ENCODE data around the gene PLEKHG7. TPM values are rescaled to one million over a fixed set of nuclear protein-coding genes. Genes with fewer than 3 reads are reported as not detected.

PLEKHG7 gene
- total and polyA plus RNA-seq, 2 experiments from 2014 or later = not detected

- no peaks in the 10 kb centered on the region for H4K20me1 ChIP-seq (replicated peaks; ENCODE audit: insufficient read depth)
- no peaks in the 10 kb centered on the region for H3K9me3 Mint-ChIP-seq
- H3K27ac Mint-ChIP-seq = no peak overlapping the region
- no peak overlapping the region for H3K4me3 ChIP-seq
- peak; percentile 5 for DNase-seq (ENCODE audit: low spot score)
- no peak overlapping the region for H3K27ac ChIP-seq (ENCODE audit: low read depth)
- H3K36me3 ChIP-seq (ENCODE audit: insufficient read depth) = no peaks in the 10 kb centered on the region
- H3K79me2 ChIP-seq (replicated peaks; ENCODE audit: insufficient read depth) = no peaks in the 10 kb centered on the region
- H3K27me3 Mint-ChIP-seq (ENCODE audit: insufficient read depth, low read depth, poor library complexity) = no peaks in the 10 kb centered on the region
- no peak overlapping the region for H3K4me3 Mint-ChIP-seq
- H3K36me3 Mint-ChIP-seq (ENCODE audit: low read depth) = no peaks in the 10 kb centered on the region; the same call in 2 of the 3 replicates
- H3F3A ChIP-seq (replicated peaks; ENCODE audit: low read depth) = no peaks in the 10 kb centered on the region
- H3K4me1 Mint-ChIP-seq = peaks cover 15% of the 10 kb centered on the region
- peak; percentile 38; the same call in 2 of the 3 replicates for ATAC-seq
- H3K27me3 ChIP-seq (ENCODE audit: insufficient read depth) = no peaks in the 10 kb centered on the region
- TF ChIP-seq POLR2AphosphoS5 (IDR thresholded peaks at IDR 0.05; ENCODE audit: low read depth) (no peak), ZNF462 (CRISPR knock-in tag; IDR thresholded peaks at IDR 0.05) (no peak), EZH2phosphoT487 (IDR thresholded peaks at IDR 0.05; ENCODE audit: unreplicated experiment) (no peak), ZNF114 (CRISPR knock-in tag; IDR thresholded peaks at IDR 0.05) (no peak), STAT1 (IDR thresholded peaks at IDR 0.05; ENCODE audit: unreplicated experiment) (no peak), CREB1 (CRISPR knock-in tag; IDR thresholded peaks at IDR 0.05; ENCODE audit: low read depth) (no peak), EZH2 (IDR thresholded peaks at IDR 0.05; ENCODE audit: low read depth, unreplicated experiment) (no peak), ZNF331 (CRISPR knock-in tag; IDR thresholded peaks at IDR 0.05; ENCODE audit: low read depth) (no peak), NANOG (IDR thresholded peaks at IDR 0.05; ENCODE audit: borderline replicate concordance) (no peak), JUNB (IDR thresholded peaks at IDR 0.05; ENCODE audit: unreplicated experiment) (no peak)
- TF ChIP-seq, protein P1, sequence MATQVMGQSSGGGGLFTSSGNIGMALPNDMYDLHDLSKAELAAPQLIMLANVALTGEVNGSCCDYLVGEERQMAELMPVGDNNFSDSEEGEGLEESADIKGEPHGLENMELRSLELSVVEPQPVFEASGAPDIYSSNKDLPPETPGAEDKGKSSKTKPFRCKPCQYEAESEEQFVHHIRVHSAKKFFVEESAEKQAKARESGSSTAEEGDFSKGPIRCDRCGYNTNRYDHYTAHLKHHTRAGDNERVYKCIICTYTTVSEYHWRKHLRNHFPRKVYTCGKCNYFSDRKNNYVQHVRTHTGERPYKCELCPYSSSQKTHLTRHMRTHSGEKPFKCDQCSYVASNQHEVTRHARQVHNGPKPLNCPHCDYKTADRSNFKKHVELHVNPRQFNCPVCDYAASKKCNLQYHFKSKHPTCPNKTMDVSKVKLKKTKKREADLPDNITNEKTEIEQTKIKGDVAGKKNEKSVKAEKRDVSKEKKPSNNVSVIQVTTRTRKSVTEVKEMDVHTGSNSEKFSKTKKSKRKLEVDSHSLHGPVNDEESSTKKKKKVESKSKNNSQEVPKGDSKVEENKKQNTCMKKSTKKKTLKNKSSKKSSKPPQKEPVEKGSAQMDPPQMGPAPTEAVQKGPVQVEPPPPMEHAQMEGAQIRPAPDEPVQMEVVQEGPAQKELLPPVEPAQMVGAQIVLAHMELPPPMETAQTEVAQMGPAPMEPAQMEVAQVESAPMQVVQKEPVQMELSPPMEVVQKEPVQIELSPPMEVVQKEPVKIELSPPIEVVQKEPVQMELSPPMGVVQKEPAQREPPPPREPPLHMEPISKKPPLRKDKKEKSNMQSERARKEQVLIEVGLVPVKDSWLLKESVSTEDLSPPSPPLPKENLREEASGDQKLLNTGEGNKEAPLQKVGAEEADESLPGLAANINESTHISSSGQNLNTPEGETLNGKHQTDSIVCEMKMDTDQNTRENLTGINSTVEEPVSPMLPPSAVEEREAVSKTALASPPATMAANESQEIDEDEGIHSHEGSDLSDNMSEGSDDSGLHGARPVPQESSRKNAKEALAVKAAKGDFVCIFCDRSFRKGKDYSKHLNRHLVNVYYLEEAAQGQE (IDR thresholded peaks at IDR 0.05; ENCODE audit: unreplicated experiment) = no peak
- H2AFZ ChIP-seq = no peak overlapping the region
- no peak overlapping the region for H3K4me2 ChIP-seq
- H3K9me2 ChIP-seq (ENCODE audit: insufficient read depth) = 0 out of 2 replicates have a peak, but pooled peaks cover 6% of the 10 kb centered on the region
- H3K4me1 ChIP-seq (ENCODE audit: insufficient read depth) = peaks cover 12% of the 10 kb centered on the region
Observed at GRCh38 chr12:92739113-92739512, 36.3 kb downstream of the PLEKHG7 start.
